HG03135 (cell line): ENCODE data around the gene OR5D16.
"Not testable (repeated sequence)": the region's sequence is repeated elsewhere in the genome, so short reads cannot be mapped to it uniquely, and the experiment has no call there.

Experiments used
- ATAC-seq: cut with Tn5 transposase; IDR thresholded peaks from one replicate; pipeline ENCODE4 v1.9.1; 2021; ENCODE audit warnings: mild to moderate bottlenecking, moderate library complexity; ENCODE audit not compliant: unreplicated experiment

Gene OR5D16

DNA sequence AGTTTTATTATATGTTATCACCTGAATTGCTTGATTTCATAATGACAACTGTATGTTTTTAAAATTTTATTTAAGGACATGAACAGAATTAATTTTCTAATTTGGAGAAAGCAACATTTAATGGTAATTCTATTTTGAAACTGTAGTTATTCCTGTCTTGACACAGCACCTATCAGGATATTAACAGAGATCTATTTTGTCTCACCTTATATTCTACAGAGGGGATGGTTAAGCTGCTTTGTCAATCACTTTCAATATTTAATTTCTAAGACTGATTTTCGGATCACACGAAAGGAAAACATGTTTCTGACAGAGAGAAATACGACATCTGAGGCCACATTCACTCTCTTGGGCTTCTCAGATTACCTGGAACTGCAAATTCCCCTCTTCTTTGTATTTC is at the start of gene OR5D16:
TSS of gene OR5D16 (plus strand) at position 301 of the 400 bp plus-strand sequence. CDS start at position 301, 0 bp downstream.
- no peak for ATAC-seq

DNA sequence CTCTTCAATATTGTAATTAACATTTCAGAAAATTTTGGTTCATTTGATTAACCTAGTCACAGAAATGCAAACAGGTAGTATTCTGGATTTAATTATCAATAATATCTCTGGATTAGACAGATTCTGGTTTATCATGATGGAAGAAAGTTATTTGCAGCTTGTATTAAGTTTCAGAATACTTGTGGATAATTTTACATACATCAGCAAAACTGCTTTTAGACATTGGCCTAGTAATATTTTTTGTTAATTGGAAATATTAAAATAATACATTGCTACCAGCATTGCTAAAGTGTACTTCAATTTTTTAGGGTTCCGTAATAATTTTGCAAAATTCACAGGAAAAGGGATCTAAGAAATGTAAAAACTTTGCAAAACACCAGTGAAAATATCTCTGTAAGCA is 46.9 kb upstream of the OR5D16 start:
- no peak for ATAC-seq

DNA sequence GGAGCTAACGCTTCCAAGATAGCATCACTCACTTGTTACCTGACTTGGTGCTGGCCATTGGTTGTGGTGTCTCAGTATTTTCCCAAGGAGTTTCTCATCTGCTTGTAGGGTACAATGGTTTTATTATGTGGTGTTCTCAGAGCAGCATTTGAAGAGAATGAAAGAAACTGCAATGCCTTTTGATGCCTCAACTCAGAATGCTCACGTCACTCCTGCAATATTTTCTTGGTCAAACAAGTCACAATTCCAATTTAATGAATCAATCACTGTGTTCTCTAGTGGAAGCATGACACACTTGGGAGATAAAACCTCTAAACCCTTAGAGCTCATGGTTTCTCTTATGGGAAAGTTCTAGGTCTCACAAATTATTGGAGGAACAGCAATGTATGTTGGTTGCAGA is 45.2 kb upstream of the OR5D16 start:
- no peak for ATAC-seq

DNA sequence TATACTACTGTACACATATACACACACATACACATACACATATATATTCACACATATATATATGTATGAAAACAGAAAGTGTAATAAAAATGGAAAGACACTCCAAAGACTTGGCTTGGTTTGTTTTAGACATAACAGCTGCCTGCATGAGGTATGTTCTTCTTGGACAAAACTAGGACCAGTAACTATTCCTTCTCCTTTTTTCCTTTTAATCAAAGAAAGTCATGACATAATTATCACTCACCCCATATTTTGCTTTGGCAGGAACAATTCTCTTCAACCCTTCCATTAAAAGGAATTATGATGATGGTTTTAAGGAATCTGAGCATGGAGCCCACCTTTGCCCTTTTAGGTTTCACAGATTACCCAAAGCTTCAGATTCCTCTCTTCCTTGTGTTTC is 43.3 kb upstream of the OR5D16 start, which contains the start of gene OR5D14:
TSS of gene OR5D14 (plus strand) at position 301 of the 400 bp plus-strand sequence. CDS start at position 301, 0 bp downstream.
- ATAC-seq, result no peak

DNA sequence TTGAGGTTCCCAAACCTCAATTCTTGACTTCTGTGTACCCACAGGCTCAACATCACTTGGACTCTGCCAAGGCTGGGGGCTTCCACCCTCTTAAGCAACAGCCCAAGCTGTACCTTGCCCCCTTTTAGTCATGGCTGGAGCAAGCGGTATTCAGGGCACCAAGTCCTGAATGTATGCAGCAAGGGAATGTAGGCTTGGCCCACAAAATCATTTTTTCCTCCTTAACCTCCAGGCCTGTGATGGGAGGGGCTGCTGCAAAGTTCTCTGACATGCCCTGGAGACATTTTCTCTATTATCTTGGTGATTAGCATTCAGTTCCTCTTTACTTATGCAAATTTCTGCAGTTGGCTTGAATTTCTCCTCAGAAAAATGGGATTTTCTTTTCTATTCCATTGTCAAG is 32.3 kb upstream of the OR5D16 start:
- no peak for ATAC-seq

DNA sequence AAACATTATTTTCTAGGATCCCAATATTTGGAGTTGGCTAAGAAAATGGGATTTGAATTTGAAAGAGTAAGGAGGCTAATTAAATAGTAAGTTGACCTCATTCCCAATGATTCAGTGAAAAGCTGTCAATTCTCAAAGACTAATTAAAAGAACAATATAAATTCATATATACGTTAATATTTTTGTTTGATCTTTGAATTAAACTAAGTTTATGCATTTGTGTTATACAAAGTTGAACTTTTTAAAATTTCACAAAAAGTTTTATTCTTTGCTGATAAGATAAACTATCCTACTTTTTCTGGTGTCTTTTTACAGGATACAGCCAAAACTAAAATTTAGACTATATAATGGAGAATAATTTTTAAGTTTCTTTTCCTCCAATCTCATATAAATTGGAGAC is 27.5 kb upstream of the OR5D16 start, which contains the start of gene OR5L1:
TSS of gene OR5L1 (plus strand) at position 301 of the 400 bp plus-strand sequence. CDS start 100 bp downstream, outside the sequence.
- no peak for ATAC-seq

DNA sequence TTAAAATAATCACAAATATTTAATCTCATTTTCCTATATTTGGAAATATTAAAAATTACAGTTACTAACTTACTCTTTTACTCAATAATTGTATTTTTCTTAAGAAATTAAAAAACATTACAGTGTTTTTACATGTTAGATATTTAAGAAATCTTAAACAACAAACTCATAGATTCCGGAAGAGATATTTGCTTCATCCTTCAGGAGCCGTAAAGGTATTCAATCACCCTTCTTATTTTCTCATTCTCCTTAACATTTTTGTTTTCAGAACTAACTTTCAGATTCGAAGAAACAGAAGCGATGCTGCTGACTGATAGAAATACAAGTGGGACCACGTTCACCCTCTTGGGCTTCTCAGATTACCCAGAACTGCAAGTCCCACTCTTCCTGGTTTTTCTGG is 19.2 kb upstream of the OR5D16 start, which contains the start of gene OR5D18:
TSS of gene OR5D18 (plus strand) at position 301 of the 400 bp plus-strand sequence. CDS start at position 301, 0 bp downstream.
- ATAC-seq, result no peak

DNA sequence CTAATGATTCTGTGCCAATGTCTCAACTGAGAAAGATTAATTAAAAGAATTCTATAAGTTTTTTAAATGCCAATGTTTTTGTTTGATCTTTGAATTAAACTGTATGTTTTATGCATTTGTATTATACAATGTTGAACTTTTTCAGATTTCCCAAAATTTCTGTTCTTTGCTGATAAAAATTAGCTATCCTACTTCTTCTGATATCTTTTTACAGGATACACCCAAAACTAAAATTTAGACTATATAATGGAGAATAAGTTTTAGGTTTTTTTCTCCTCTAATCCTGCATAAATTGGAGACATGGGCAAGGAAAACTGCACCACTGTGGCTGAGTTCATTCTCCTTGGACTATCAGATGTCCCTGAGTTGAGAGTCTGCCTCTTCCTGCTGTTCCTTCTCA is 11.6 kb upstream of the OR5D16 start, which contains the start of gene OR5L2:
TSS of gene OR5L2 (plus strand) at position 301 of the 400 bp plus-strand sequence. CDS start at position 301, 0 bp downstream.
- ATAC-seq, result no peak

DNA sequence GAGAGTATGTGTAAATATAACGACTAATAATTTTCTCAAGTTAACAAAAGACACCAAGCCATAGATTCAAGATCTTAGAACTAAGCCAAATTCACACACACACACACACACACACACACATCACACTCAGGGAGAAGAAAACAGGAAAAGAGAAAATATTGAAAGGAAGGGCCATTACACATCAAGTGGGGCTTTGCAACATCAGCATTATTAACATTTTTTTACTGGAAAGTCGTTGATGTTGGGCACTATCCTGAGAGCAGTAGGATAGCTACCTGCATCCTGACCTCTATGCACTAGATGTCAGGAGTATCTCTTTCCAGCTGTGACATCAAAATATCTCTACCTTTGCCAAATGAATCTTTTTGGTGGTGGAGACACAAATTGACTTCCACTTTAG is 8.9 kb downstream of the OR5D16 start:
- no peak for ATAC-seq

DNA sequence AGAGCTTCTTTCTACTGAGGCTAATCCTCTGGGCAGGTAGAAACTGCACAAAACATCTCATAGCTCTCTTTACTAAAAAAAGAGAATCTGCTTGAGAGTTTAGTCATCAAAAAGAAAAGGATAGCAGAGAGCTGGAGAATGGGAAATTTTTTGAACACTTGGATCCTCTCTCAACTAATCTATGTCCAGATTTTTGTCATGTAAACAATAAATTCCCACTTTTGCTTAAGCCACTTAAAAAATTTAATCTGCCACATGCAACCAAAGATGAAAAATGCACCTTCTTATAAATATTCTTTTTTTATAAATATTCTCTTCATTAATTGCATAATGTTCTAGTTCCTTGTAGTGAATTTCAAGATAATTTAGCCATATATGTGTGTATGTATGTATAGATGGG is 10.5 kb downstream of the OR5D16 start:
- ATAC-seq, result no peak

DNA sequence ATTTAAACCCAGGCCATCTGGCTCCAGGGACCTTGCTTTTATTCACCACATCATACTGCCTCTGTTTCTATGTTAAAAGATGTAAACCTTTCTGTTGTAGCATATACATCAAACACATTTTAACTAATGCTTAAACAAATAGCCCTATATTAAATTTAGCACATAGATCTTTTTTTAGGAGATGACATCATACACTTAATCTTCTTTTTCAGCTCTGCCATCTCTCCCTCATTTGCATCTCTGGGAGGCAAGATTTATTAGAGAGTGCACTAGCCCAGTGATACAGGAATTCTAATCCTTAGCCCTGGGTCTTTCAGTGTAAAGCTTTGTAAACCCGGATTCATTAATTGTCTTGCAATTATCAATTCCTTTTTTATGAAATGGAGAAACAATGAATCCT is 13.6 kb downstream of the OR5D16 start:
- no peak for ATAC-seq

DNA sequence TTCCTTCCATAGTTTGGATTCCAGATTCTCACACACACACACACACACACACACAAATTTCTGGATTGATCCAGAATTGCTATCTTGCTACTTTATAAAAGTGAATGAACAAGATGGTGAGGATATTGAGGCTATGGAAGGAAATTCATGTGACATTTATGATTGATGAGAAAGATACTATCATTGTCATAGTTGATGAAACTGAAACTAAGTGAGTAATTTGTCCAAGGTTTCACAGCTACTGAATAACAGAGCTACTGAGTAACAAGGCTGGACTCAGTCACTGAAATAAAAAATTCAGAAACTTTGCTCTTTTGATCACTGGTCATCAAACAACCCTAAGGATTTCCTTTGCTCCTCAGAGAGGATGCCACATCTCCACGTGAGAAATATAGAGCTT is 16.2 kb downstream of the OR5D16 start:
- ATAC-seq, result no peak

DNA sequence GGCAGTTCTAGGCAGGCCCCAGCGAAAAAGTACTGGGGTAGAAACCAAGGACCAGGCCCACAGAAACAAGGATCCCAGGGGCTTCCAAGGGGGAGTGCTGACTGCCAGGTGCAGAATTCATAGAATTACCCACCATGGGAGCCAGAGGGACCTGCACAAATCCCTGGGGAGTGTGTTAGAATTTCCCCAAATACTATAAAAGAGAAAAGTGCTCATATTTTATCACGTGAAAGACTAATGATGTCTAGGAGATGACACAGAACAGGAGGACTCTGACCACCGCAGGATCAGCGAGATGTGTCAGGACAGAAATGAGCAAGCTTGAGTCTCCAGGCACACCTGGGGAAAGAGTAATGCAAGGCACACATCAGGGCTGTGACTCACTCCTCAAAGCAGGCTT is 28.8 kb downstream of the OR5D16 start:
- ATAC-seq, result not testable (repeated sequence)

DNA sequence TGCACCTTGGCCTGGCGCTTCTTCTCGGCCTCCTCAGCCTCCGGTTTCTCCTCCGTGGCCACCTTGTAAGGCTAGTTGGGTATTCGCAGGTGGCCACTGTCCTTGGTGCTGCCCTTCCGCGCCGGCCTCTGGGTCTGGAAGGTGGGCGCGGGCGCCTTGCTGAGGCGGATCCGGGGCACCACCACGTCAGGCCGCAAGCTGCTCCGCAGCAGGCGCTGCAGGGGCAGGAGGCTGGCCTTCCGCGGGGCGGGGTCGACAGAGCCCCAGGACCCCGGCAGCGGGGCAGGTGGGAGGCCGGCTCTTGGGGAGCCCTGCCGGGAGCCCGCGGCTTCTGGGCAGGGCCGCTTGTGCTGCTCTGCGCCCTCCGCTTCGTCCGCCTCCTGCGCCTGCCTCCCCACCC is 34.2 kb downstream of the OR5D16 start:
- not testable (repeated sequence) for ATAC-seq

DNA sequence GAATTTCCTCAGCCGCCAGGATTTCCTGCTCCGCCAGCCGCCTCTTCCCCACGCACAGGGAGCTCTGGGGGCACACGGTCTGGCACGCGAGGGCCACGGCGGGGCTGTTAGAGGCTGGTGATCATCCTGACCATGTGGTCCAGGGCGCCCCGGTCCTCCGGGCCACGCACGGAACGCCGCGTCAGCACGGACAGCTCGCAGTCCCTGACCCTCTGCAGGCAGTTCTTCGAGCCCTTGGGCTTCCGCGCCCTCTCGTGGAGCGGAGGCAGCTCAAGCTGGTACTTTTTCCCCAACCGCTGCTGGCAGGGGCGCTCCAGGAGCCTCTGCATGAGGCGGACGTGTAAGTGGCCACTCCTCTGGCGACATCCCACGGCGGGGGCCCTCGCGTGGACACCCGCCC is 34.6 kb downstream of the OR5D16 start:
- ATAC-seq, result not testable (repeated sequence)

DNA sequence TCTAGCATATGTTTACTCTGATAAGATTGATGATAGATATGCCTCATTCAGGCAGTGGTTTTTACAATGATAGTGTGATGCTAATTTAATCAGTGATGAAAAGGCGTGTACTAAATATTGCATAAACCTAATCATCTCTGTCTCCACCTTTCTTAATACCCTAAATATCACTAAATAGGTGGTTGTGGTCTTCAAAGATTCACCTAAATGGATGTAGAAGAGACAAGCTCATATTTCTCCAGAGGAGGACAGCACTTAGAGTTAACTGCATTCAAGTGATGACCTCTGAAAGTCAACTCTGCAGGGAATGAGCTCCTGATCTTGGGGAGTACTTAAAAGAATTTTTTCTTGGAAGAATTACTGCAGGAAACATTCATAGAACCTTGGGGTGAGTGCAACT is 44.4 kb downstream of the OR5D16 start, which contains the start of gene TRIM51:
TSS of gene TRIM51 (plus strand) at position 301 of the 400 bp plus-strand sequence. CDS start 2,132 bp downstream, outside the sequence.
- ATAC-seq, result not testable (repeated sequence)

DNA sequence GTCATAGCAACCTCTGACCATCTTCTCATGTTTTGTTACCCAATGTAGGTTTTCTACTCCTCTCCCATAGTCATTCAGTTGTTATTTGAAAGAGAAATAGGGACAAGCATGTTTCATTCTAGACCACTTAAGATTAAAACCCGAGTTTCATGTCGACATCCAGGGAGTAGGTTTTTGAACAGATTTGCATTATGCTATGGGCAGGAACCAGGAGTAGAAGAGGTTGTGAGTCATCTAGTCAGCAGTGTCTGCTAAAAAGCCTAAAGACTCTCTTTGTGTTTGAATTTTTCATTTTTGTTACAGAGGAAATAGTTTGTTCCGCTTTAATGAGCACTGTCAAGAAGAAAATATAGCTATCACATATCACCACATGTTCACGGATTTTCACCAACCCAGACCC is 46.4 kb downstream of the OR5D16 start:
- ATAC-seq, result not testable (repeated sequence)

DNA sequence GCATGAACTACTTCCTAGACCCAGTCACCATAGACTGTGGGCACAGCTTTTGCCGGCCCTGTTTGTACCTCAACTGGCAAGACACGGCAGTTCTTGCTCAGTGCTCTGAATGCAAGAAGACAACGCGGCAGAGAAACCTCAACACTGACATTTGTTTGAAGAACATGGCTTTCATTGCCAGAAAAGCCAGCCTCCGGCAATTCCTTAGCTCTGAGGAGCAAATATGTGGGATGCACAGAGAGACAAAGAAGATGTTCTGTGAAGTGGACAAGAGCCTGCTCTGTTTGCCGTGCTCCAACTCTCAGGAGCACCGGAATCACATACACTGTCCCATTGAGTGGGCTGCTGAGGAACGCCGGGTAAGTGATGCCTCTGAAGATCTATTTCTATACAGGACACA is 46.9 kb downstream of the OR5D16 start:
- ATAC-seq, result not testable (repeated sequence)
